ENCODE results near the gene WDR31.

WDR31 gene

DNA sequence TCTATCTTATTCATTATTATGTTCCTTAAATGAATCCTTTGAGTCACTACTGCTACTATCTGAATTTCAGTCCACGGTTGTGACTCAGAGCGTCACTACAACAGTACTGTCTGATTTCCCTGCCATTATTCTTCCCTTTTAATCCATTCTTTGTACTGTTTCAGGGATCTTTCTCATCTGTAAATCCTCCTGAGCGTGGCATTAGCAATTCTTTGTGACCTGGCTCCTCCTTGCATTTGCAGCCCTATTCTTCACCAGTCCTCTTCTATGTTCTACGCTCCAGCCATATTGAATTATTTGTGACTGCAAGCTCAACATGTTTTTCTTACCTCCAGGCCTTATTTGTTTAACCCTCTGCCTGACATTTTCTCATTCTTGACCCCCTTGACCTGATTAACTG, 58.7 kb downstream of the WDR31 start:
- TF ChIP-seq, protein P1, sequence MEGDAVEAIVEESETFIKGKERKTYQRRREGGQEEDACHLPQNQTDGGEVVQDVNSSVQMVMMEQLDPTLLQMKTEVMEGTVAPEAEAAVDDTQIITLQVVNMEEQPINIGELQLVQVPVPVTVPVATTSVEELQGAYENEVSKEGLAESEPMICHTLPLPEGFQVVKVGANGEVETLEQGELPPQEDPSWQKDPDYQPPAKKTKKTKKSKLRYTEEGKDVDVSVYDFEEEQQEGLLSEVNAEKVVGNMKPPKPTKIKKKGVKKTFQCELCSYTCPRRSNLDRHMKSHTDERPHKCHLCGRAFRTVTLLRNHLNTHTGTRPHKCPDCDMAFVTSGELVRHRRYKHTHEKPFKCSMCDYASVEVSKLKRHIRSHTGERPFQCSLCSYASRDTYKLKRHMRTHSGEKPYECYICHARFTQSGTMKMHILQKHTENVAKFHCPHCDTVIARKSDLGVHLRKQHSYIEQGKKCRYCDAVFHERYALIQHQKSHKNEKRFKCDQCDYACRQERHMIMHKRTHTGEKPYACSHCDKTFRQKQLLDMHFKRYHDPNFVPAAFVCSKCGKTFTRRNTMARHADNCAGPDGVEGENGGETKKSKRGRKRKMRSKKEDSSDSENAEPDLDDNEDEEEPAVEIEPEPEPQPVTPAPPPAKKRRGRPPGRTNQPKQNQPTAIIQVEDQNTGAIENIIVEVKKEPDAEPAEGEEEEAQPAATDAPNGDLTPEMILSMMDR (IDR thresholded peaks at IDR 0.05) = no peak
- TF ChIP-seq ZFX (IDR thresholded peaks at IDR 0.05; ENCODE audit: borderline replicate concordance) = no peak
- no peak overlapping the region for H3K27ac ChIP-seq

GRCh38 chr9:113278840-113279239, 61.2 kb downstream of the WDR31 start:
- no peak for TF ChIP-seq ZFX (IDR thresholded peaks at IDR 0.05; ENCODE audit: borderline replicate concordance)
- TF ChIP-seq, protein P1 (IDR thresholded peaks at IDR 0.05) = no peak

GRCh38 chr9:113275157-113276131, 64.6 kb downstream of the WDR31 start, which contains the start of the genes CDC26 and PRPF4:
TSS of gene CDC26 (minus strand) at chr9:113275572. CDS start at chr9:113272507, 3,065 bp downstream.
TSS of gene PRPF4 (plus strand) at chr9:113275658. CDS start at chr9:113275744, 86 bp downstream.
- TF ChIP-seq, protein P1 (IDR thresholded peaks at IDR 0.05) = no peak
- no peak for TF ChIP-seq ZFX (IDR thresholded peaks at IDR 0.05; ENCODE audit: borderline replicate concordance)
- peak within 1 kb of the TSS; percentile 73 for H3K27ac ChIP-seq

More at GRCh38 chr9:113278840-113279239, 61.2 kb downstream of the WDR31 start:
- no peak overlapping the region for H3K27ac ChIP-seq

- TF ChIP-seq ZFX (IDR thresholded peaks at IDR 0.05; ENCODE audit: borderline replicate concordance) = no peak
- TF ChIP-seq, protein P1 (IDR thresholded peaks at IDR 0.05) = peak; percentile 86
- H3K27ac ChIP-seq = peak overlapping the region; percentile 73
Observed at GRCh38 chr9:113274474-113275156, 65.5 kb downstream of the WDR31 start.

DNA sequence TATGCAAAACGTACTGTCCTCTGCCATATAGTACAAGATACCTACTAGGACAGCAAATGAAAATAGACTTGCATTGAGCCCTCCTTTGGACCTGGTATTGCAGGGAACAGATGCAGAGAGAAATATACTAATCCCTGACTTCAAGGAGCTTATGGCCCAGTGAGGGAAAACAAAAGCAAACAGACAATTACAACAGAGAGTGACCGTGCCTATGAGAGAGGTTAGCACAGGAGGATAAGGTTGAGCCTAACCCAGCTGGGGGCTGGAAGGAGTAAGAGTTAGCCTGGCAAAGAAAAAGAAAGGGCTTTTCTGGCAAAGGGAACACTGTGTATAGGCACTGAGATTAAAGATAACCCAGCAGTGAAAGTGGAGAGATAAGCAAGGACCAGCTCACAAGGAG, 70.2 kb downstream of the WDR31 start:
- no peak overlapping the region for H3K27ac ChIP-seq
- no peak for TF ChIP-seq ZFX (IDR thresholded peaks at IDR 0.05; ENCODE audit: borderline replicate concordance)
- TF ChIP-seq, protein P1 (IDR thresholded peaks at IDR 0.05) = no peak

- no peak overlapping the region for H3K27ac ChIP-seq
- TF ChIP-seq, protein P1 (IDR thresholded peaks at IDR 0.05) = no peak
- no peak for TF ChIP-seq ZFX (IDR thresholded peaks at IDR 0.05; ENCODE audit: borderline replicate concordance)
Observed at GRCh38 chr9:113269355-113269754, 70.7 kb downstream of the WDR31 start.

Data from 22Rv1 (cell line).